Umbilical cord (tissue), 2 donors: ENCODE measurements around the gene DLX3. TPM values are rescaled to one million over a fixed set of nuclear protein-coding genes. Genes with fewer than 3 reads are reported as not detected.

ENCODE experiments used
- DNase-seq: peaks from one replicate; pipeline ENCODE4 v3.0.0-alpha.2; 2015; ENCODE audit warnings: low spot score
- total RNA-seq: library from RNA; depleted of rRNA; stranded (reverse); fragments of >200 nt; gene quantifications from one replicate; pipeline ENCODE4 v1.2.3, GENCODE V29; 2014; ENCODE audit warnings: low replicate concordance; ENCODE audit not compliant: insufficient read depth

The DLX3 gene
- total RNA-seq, 1 donor from 2014 or later: 0.72 TPM

DNA sequence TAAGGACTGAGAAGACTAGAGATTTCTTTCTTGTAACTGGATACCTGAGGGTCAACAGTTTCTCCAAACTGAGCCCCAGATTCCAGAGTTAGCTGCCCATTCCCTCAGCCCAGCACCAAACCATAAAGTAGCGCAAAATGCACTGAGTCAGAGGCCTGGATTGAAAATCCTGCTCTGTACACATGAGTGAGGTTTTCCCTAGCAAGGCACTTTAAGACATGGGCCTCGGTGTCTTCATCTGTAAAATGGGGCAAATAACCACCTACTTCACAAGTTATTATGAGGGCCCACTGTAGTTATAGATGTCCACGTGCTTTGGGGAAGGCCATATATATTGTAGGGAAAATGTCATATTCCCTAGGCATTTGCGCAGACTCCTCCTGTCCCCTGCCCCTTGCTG, 36.3 kb downstream of the DLX3 start:
- no peak for DNase-seq

- no peak for DNase-seq
These were observed 37.7 kb downstream of the DLX3 start for GRCh38 chr17:49957350-49957749.

GRCh38 chr17:49956780-49957179, 38.2 kb downstream of the DLX3 start:
- no peak for DNase-seq

- DNase-seq: no peak
These were observed 39.9 kb downstream of the DLX3 start for GRCh38 chr17:49955157-49955556.

GRCh38 chr17:49952912-49953497, 42.0 kb downstream of the DLX3 start:
- DNase-seq: peak; percentile 31

DNA sequence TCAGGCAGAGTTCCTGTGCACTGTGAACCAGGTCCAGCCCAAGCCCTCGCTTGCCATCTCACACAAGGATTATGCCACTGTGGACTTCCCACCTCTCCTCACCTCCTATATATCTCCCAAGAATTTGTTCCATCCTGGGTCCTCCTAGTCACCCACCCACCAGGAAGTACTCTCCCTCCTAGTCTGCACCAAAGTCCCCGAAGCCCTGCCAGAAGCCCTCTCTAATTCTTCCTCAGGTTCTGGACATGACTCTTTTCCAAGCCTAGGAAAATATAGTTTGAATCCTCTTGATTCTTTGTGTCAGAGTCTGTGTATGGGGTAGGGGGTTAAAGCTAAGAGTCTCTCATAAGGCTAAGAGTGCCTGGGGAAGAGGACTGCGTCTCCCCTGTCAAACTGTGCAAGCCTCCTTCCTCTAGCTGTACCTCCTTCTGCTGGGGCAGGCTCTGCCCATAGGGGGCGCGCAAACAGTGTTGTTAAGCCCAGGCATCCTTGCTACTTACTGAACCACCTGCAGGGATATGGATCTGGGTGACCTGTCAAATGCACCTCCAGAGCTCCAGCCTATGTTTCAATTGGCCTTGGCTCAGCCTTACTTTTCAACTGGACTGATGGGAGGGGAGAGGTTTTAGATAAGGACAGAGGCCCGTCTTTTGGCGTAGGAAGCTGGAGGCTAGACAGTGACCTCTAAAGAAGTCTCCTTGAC, 42.7 kb downstream of the DLX3 start:
- DNase-seq: peak; percentile 67

- no peak for DNase-seq
These were observed 43.5 kb downstream of the DLX3 start for GRCh38 chr17:49951362-49952082.

DNA sequence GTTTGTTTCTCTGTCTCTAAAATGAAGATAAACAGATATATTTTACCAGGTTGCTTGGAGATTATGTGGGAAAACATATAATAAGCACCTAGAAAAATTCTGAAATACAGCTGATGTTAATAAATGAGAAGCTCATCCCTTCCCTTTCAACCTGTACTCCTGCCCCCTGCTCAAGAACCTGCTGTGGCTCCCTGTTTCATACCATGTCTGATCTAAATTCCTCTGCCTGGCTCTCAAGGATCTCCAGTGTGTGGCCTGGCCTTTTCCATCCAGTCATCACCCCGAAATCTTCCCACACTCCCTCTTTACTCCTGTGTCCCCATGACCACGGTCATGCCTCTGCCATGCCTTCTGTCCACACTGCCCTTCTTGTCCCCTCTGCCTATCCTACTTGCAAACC, 45.4 kb downstream of the DLX3 start:
- DNase-seq: no peak

GRCh38 chr17:49946964-49947584, 48.0 kb downstream of the DLX3 start:
- no peak for DNase-seq

DNA sequence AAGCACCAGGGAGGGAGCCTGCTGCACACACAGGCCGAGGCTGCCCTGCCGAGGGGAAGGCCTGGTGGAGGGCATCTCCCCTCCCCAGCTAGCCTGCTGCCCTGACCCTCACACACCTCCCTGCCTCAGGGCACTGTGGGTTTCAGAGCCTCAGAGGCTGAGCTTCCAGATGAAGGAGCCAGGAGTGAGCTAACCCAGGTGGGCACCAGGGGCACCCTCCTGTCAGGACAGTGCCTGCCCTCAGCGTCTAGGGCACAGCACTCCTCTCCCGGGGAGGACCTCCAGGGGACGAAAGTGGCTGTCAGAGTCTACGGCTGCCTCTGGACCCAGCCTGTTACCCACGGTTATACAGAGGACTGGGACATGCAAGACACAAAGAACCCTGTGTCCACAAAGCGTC, 48.8 kb downstream of the DLX3 start:
- DNase-seq: no peak

DNA sequence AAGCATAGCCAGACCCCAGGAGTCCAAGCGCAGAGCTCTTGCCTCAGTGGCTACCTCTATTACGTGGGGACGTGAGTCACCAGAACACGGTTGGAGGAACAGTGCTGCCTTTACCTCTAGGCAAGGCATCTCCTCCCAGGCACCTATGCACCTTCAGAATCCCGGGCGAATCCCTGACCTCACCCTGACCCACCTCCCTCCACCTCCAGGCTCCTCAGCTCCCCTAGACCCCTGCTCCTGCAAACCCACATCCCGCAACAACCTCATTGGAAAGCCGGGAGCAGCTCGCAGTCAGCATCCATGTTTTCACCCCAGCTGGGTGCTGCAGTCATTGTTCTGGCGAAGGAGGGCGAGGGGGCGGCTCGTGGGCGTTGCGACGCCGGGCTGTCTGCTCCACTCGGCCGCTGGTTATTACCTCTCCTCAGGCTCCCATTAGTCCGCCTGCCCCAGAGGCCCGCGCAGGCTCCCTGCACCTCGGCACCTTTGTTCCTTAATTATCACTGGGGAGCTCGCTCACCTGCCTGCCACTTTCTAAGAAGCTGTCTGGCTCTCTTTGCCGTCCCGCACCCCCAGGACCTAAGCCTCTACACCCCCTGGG, 50.7 kb downstream of the DLX3 start:
- no peak for DNase-seq

- DNase-seq: no peak
These were observed 52.1 kb downstream of the DLX3 start for GRCh38 chr17:49942947-49943346.

DNA sequence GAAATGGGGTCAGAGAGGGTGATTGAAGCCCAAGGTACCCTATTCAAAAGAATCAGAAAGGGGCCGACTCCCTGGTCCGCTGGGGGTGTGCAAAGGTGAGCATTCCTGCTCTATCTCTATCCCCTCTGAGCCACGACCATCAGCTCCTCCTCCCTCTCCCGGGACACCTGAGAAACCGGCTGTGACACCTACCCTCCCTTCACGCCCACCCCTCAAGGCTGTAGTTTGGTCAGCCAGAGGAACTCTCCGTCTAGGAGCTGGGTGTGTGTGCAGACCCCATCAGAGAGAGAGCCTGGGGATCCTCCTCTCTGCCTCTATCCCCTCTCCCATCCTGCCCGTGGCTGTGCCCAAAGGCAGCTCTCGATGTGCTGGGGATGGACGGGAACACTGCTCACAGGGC, 53.6 kb downstream of the DLX3 start:
- DNase-seq: no peak

Other genes starting within 250 kb of the DLX3 start
- 20.2 TPM for gene FAM117A, start 231.1 kb downstream of the DLX3 start, total RNA-seq
- 29.9 TPM for gene KAT7, start 206.5 kb downstream of the DLX3 start, total RNA-seq
- gene TAC4, start 147.2 kb downstream of the DLX3 start, total RNA-seq: not detected
- gene DLX4, start 26.0 kb downstream of the DLX3 start, total RNA-seq: 1.7 TPM
- 36.8 TPM for gene ITGA3, start 60.9 kb upstream of the DLX3 start, total RNA-seq
- 37.6 TPM for gene PDK2, start 100.1 kb upstream of the DLX3 start, total RNA-seq
- gene SAMD14, start 134.9 kb upstream of the DLX3 start, total RNA-seq: 5.5 TPM
- gene PPP1R9B, start 155.5 kb upstream of the DLX3 start, total RNA-seq: 14.2 TPM
- gene SGCA, start 170.8 kb upstream of the DLX3 start, total RNA-seq: 31.3 TPM
- gene COL1A1, start 206.4 kb upstream of the DLX3 start, total RNA-seq: 6,804 TPM